ENCODE data around the gene ACER3.

GRCh38 chr11:77071077-77071476, 210.4 kb downstream of the ACER3 start:
- TF ChIP-seq CTCF (IDR thresholded peaks at IDR 0.05) (no peak), POLR2A (IDR thresholded peaks at IDR 0.05) (no peak), POLR2AphosphoS5 (IDR thresholded peaks at IDR 0.05; ENCODE audit: insufficient read depth in 1 of 2, low read depth in 1 of 2) (no peak)
